HUES64 (cell line): ENCODE data around the gene REEP2. TPM values are rescaled to one million over a fixed set of nuclear protein-coding genes. Genes with fewer than 3 reads are reported as not detected.
A peak's percentile ranks its signal among the peaks of the same experiment; 100 is the strongest.
"Not testable (repeated sequence)": the region's sequence is repeated elsewhere in the genome, so short reads cannot be mapped to it uniquely, and the experiment has no call there.

Experiments
- H3K27ac ChIP-seq: 2 replicates; pipeline ENCODE4 v1.7.0; 2013; ENCODE audit warnings: low read depth, low read length, inconsistent platforms
- H3K27me3 ChIP-seq: 2 replicates; pipeline ENCODE4 v1.6.1; 2013; ENCODE audit warnings: mild to moderate bottlenecking, low read length; ENCODE audit not compliant: insufficient read depth
- H3K36me3 ChIP-seq: 2 replicates; pipeline ENCODE4 v1.6.1; 2013; ENCODE audit warnings: mild to moderate bottlenecking, low read length; ENCODE audit not compliant: insufficient read depth
- H3K4me1 ChIP-seq: 2 replicates; pipeline ENCODE4 v1.6.1; 2013; ENCODE audit warnings: mild to moderate bottlenecking, low read length, moderate library complexity; ENCODE audit not compliant: insufficient read depth
- H3K4me3 ChIP-seq: 2 replicates; pipeline ENCODE4 v1.5.1; 2013; ENCODE audit warnings: mild to moderate bottlenecking, low read length, moderate library complexity
- H3K9ac ChIP-seq: 2 replicates; pipeline ENCODE4 v1.6.1; 2013; ENCODE audit warnings: mild to moderate bottlenecking, low read depth, low read length
- H3K9me3 ChIP-seq: 2 replicates; pipeline ENCODE4 v1.6.1; 2013; ENCODE audit warnings: low read depth, low read length; ENCODE audit not compliant: insufficient read depth
- WGBS: fragments of 150-250, 120-280 bp; methylation state at CpG from one replicate; pipeline ENCODE4 v1.1.7; 2013; ENCODE audit warnings: missing lambda C conversion rate; 5-methylcytosine and 5-hydroxymethylcytosine counted together
- polyA plus RNA-seq, 2 experiments: library from polyadenylated mRNA; stranded (reverse); fragments of 50-300 nt; gene quantifications; one replicate each; pipeline ENCODE4 v1.2.3, GENCODE V29; 2013

Gene REEP2
- polyA plus RNA-seq (2013, experiment 1 of 2): 24.9 TPM
- 31.8 TPM for polyA plus RNA-seq (2013, experiment 2 of 2)

DNA sequence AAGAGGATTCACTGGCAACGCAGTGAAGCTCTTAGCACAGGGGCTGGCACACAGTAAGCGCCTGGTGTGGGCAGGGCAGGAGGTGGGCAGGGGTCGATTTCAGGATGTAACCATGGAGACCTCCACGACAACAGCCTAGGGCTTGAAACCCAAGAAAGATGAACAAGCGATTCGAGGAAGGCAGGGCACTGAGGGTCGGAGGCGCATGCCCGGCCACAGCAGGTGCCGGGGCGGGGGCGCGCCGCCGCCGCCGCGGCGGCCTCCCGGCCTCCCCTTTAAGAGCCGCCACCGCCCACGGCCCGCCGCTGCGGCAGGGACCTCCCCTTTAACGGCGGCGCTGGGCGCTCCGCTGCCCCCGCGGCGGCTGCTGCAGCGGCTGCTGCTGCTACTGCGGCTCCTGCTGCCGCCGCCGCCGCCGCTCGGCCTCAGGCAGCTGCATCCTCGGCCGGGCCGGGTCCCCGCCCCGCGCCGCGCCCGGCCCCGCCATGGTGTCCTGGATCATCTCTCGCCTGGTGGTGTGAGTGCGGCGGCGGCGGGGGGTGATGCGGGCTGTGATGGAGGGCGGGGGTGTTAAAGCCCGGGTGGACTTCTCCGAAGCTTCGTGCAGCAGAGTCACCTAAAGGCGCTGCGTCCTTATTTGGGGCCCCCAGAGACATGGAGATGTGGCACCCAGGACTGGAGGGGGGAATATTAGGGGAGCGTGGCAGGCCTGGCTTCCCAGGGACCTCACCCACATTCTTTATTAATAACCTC is at the start of gene REEP2:
Gene REEP2 (plus strand): TSS at position 334 of the 753 bp plus-strand sequence. CDS start 152 bp downstream, at position 486.
- Histone ChIP-seq H3K9ac (peak within 1 kb of the TSS; percentile 65), H3K27me3 (no peaks in the 10 kb centered on the region), H3K4me1 (peaks cover 14% of the 10 kb centered on the region), H3K9me3 (no peaks in the 10 kb centered on the region), H3K4me3 (peak within 1 kb of the TSS; percentile 78), H3K27ac (peak within 1 kb of the TSS; percentile 2; the same call in 1 of the 2 replicates), H3K36me3 (peaks cover 26% of the 10 kb centered on the region)
- under 1% methylated on average over 64 of the region's 65 CpGs for WGBS

- no CpG with 5 or more reads among the region's 3 CpGs for WGBS
- Histone ChIP-seq H3K36me3 (peaks cover 85% of the 10 kb centered on the region), H3K27me3 (no peaks in the 10 kb centered on the region), H3K27ac (no peak overlapping the region), H3K4me1 (no peaks in the 10 kb centered on the region), H3K4me3 (no peak overlapping the region), H3K9me3 (no peaks in the 10 kb centered on the region), H3K9ac (no peak overlapping the region)
Measured at GRCh38 chr5:138389332-138389731, 49.5 kb upstream of the REEP2 start.

DNA sequence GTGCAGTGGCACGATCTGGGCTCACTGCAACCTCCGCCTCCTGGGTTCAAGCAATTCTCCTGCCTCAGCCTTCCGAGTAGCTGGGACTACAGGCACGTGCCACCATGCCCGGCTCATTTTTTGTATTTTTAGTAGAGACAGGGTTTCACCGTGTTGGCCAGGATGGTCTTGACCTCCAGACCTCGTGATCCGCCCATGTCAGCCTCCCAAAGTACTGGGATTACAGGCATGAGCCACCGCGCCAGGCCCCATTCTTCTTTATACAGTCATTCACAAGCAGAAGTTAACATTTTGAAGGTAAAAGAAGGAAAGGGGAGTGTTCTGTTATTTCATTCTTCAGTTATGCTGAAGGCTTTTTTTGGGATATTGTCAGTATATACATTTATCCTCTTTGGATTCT is 48.9 kb upstream of the REEP2 start:
- not testable (repeated sequence) for H3K27me3 ChIP-seq, H3K4me1 ChIP-seq, H3K27ac ChIP-seq, H3K9ac ChIP-seq, H3K9me3 ChIP-seq, H3K4me3 ChIP-seq
- WGBS: 98% methylated on average over 10 of the region's 10 CpGs
- peaks cover 88% of the 10 kb centered on the region for H3K36me3 ChIP-seq

GRCh38 chr5:138391859-138392386 is 46.9 kb upstream of the REEP2 start:
- Histone ChIP-seq H3K27me3 (no peaks in the 10 kb centered on the region), H3K36me3 (peaks cover 84% of the 10 kb centered on the region), H3K9me3 (no peaks in the 10 kb centered on the region), H3K4me3 (no peak overlapping the region), H3K27ac (no peak overlapping the region), H3K4me1 (no peaks in the 10 kb centered on the region), H3K9ac (no peak overlapping the region)
- WGBS: 95% methylated on average over 9 of the region's 9 CpGs

GRCh38 chr5:138402640-138403039 is 36.2 kb upstream of the REEP2 start:
- Histone ChIP-seq H3K36me3 (peaks cover 82% of the 10 kb centered on the region), H3K27ac (no peak overlapping the region)

DNA sequence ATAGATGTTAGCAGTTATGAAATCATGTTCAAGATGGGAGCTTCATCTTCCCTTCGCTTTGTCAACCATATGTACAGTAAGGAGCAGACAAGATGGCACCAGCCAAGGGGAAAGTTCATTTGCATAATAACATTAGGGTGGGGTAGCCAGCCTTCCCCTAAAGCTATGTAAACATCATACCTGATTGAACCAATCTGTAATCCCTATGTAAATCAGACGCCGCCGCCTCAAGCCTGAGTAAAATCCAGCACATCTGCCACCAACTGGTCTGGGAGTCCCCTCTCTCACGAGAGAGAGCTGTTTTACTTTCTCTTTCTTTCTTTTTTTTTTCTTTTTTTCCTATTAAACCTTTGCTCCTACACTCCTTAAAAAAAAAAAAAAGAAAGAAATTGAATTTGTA is 30.8 kb upstream of the REEP2 start:
- H3K36me3 ChIP-seq: peaks cover 67% of the 10 kb centered on the region
- WGBS: 93% methylated on average over 5 of the region's 5 CpGs
- no peaks in the 10 kb centered on the region for H3K27me3 ChIP-seq
- no peak overlapping the region for H3K27ac ChIP-seq
- peaks cover 5% of the 10 kb centered on the region; the same call in 1 of the 2 replicates for H3K9me3 ChIP-seq
- H3K9ac ChIP-seq: no peak overlapping the region
- H3K4me3 ChIP-seq: no peak overlapping the region
- no peaks in the 10 kb centered on the region for H3K4me1 ChIP-seq

More at GRCh38 chr5:138402640-138403039, 36.2 kb upstream of the REEP2 start:
- H3K9me3 ChIP-seq: no peaks in the 10 kb centered on the region
- no peaks in the 10 kb centered on the region for H3K4me1 ChIP-seq
- H3K9ac ChIP-seq: no peak overlapping the region
- no peaks in the 10 kb centered on the region for H3K27me3 ChIP-seq
- no peak overlapping the region for H3K4me3 ChIP-seq

- H3K4me3 ChIP-seq, H3K27me3 ChIP-seq, H3K9me3 ChIP-seq, H3K4me1 ChIP-seq, H3K9ac ChIP-seq, H3K27ac ChIP-seq: not testable (repeated sequence)
- H3K36me3 ChIP-seq: peaks cover 68% of the 10 kb centered on the region
- WGBS: 83% methylated on average over 13 of the region's 14 CpGs
Measured at GRCh38 chr5:138410996-138411640, 27.7 kb upstream of the REEP2 start.

DNA sequence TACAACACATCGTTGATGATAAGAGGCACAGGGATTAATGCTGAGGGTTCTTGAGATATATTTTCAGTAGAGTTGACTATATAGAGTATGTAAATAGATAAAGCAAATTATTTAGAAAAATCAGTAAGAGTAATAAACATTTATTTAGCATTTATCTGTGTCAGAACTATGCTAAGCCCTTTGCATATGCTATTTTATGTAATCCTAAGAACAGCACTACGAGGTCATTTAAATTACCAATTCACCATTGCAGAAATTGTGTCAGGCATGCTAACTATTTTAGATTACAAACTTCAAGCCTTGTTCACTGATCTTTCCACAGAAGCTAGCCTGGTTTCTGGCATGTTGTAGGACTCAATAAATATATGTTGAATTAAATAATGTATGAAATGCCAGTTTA is 20.4 kb upstream of the REEP2 start:
- Histone ChIP-seq H3K36me3 (peaks cover 91% of the 10 kb centered on the region), H3K27ac (no peak overlapping the region), H3K4me3 (no peak overlapping the region), H3K4me1 (no peaks in the 10 kb centered on the region), H3K9ac (no peak overlapping the region), H3K9me3 (no peaks in the 10 kb centered on the region), H3K27me3 (no peaks in the 10 kb centered on the region)
- 99% methylated on average over 2 of the region's 2 CpGs for whole genome bisulfite sequencing

DNA sequence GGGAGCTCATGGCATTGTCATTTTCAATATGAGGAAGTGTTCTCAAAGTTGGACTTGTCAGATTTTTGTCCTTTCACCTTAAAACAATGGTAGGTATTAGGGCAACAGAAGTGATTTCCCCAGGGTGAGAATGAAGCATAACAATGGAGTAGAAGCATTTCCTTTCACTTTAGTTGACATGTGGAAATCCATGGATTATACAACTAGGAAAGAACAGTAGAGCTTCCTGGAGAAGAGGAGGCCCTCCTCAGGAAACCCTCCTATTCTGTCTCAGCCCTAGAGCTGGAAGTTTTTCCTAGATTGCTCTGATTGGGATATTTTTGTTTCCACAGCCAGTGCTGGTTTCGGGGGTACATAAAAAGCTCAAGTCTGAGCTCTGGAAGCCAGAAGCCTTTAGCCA is 13.8 kb upstream of the REEP2 start:
- peaks cover 95% of the 10 kb centered on the region for H3K36me3 ChIP-seq
- WGBS: 86% methylated on average over 1 of the region's 1 CpG
- no peak overlapping the region for H3K27ac ChIP-seq
- no peaks in the 10 kb centered on the region for H3K9me3 ChIP-seq
- no peaks in the 10 kb centered on the region for H3K4me1 ChIP-seq
- no peaks in the 10 kb centered on the region for H3K27me3 ChIP-seq
- no peak overlapping the region for H3K4me3 ChIP-seq
- no peak overlapping the region for H3K9ac ChIP-seq

GRCh38 chr5:138435943-138436342 is 2.9 kb upstream of the REEP2 start:
- Histone ChIP-seq H3K27ac (no peak overlapping the region), H3K9me3 (no peaks in the 10 kb centered on the region), H3K36me3 (peaks cover 50% of the 10 kb centered on the region), H3K4me3 (no peak overlapping the region), H3K4me1 (peaks cover 14% of the 10 kb centered on the region), H3K27me3 (no peaks in the 10 kb centered on the region), H3K9ac (no peak overlapping the region)
- 93% methylated on average over 5 of the region's 5 CpGs for WGBS

DNA sequence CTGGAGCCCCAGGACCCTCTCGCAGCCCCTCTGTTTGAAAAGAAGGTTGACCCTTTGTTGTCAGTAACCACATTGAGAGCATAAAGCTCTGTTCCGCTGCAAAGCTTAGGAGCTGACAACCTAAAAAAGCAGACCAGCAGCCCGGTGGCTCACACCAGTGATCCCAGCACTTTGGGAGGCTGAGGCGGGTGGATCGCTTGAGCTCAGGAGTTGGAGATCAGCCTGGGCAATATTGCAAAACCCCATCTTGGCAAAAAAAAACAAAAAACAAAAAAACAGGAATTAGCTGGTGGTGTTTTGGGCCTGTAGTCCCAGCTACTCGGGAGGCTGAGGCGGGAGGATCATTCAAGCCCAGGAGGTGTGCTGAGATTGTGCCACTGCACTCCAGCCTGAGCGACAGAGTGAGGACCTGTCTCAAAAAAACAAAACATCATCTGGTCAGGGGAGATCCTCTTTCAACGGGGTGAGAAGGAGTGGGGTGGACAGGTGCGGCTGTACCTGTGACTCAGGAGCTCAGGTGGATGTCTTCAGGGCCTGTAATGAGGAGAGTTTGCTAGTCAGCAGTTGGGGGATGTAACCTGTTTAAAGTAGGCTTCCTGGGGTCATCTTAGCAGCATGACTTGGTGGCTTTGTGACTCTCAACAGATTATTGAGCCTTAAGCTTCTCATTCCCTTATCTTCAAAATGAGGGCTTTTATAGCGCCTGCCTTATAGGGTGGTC is 694 bp upstream of the REEP2 start:
- no peaks in the 10 kb centered on the region for H3K9me3 ChIP-seq
- H3K4me3 ChIP-seq: peak overlapping the region; percentile 78
- H3K27ac ChIP-seq: peak overlapping the region; percentile 2; the same call in 1 of the 2 replicates
- peaks cover 14% of the 10 kb centered on the region for H3K4me1 ChIP-seq
- 82% methylated on average over 11 of the region's 11 CpGs for WGBS
- H3K27me3 ChIP-seq: no peaks in the 10 kb centered on the region
- peaks cover 33% of the 10 kb centered on the region for H3K36me3 ChIP-seq
- peak overlapping the region; percentile 65 for H3K9ac ChIP-seq
